CD8-positive, alpha-beta memory T cell (primary cell): ENCODE results near the gene PEX6. TPM values are rescaled to one million over a fixed set of nuclear protein-coding genes. Genes with fewer than 3 reads are reported as not detected.
A peak's percentile ranks its signal among the peaks of the same experiment; 100 is the strongest.

Experiments used
- CTCF ChIA-PET: fragments of 350-600 bp; sonication (Branson Sonifier 250); formaldehyde crosslinking; loops from one replicate; lab custom pipeline; 2021; ENCODE audit warnings: antibody characterized with exemption; lab: Charles Lee
- POLR2A ChIA-PET: fragments of 350-600 bp; sonication (Branson Sonifier 250); formaldehyde crosslinking; loops from one replicate; lab custom pipeline; 2021; ENCODE audit warnings: antibody characterized with exemption; lab: Charles Lee
- DNase-seq, 5 donors: peaks; one replicate each; pipeline versions ENCODE4 v3.0.0 to v3.0.0-alpha.2; 2020 to 2022; ENCODE audit warnings: mixed read lengths in 1 of 5
- H3K27ac ChIP-seq: one replicate; pipeline ENCODE4 v1.7.0; 2013; ENCODE audit warnings: low read depth, mild to moderate bottlenecking, low read length, moderate library complexity
- H3K27me3 ChIP-seq: 2 replicates; pipeline ENCODE4 v1.7.0; 2013; ENCODE audit warnings: low read length, mild to moderate bottlenecking; ENCODE audit not compliant: insufficient read depth, poor library complexity, severe bottlenecking
- H3K36me3 ChIP-seq: 2 replicates; pipeline ENCODE4 v1.7.0; 2013; ENCODE audit warnings: mild to moderate bottlenecking, low read length, moderate library complexity; ENCODE audit not compliant: insufficient read depth
- H3K4me1 ChIP-seq: 2 replicates; pipeline ENCODE4 v1.7.0; 2013; ENCODE audit warnings: mild to moderate bottlenecking, low read length, moderate library complexity; ENCODE audit not compliant: insufficient read depth
- H3K4me3 ChIP-seq: 2 replicates; pipeline ENCODE4 v1.7.0; 2013; ENCODE audit warnings: mild to moderate bottlenecking, low read length
- H3K9me3 ChIP-seq: 2 replicates; pipeline ENCODE4 v1.7.0; 2013; ENCODE audit warnings: mild to moderate bottlenecking, low read length
- H3K27ac Mint-ChIP-seq, 8 donors: one replicate each; pipeline ENCODE4 v1.8.0; 2020 to 2021; ENCODE audit warnings: mixed read lengths in 8 of 8, mild to moderate bottlenecking in 6 of 8, inconsistent platforms in 3 of 8, moderate library complexity in 3 of 8
- H3K27me3 Mint-ChIP-seq, 2 donors: one replicate each; pipeline ENCODE4 v1.8.0; 2020 to 2021; ENCODE audit warnings: mixed read lengths in 2 of 2, mild to moderate bottlenecking in 1 of 2, moderate library complexity in 1 of 2
- H3K36me3 Mint-ChIP-seq, 3 donors: one replicate each; pipeline ENCODE4 v1.8.0; 2020 to 2021; ENCODE audit warnings: mixed read lengths in 3 of 3, inconsistent platforms in 1 of 3, mild to moderate bottlenecking in 1 of 3
- H3K4me1 Mint-ChIP-seq, 3 donors: one replicate each; pipeline ENCODE4 v1.8.0; 2020 to 2021; ENCODE audit warnings: mixed read lengths in 3 of 3, inconsistent platforms in 1 of 3, mild to moderate bottlenecking in 1 of 3
- H3K4me3 Mint-ChIP-seq, 7 donors: one replicate each; pipeline ENCODE4 v1.8.0; 2020 to 2021; ENCODE audit warnings: mixed read lengths in 7 of 7, mild to moderate bottlenecking in 6 of 7, moderate library complexity in 4 of 7, inconsistent platforms in 2 of 7
- H3K9me3 Mint-ChIP-seq, 5 donors: one replicate each; pipeline ENCODE4 v1.8.0; 2020 to 2022; ENCODE audit warnings: mixed read lengths in 5 of 5, mild to moderate bottlenecking in 3 of 5, moderate library complexity in 2 of 5, inconsistent platforms in 1 of 5
- polyA plus RNA-seq: library from polyadenylated mRNA; unstranded; fragments of 300-500 nt; fragmentation: Illumina TruSeq; gene quantifications from one replicate; pipeline ENCODE4 v1.2.3, GENCODE V29; 2021
- total RNA-seq, 2 experiments: library from RNA; stranded (reverse); gene quantifications; one replicate each; pipeline ENCODE4 v1.2.3, GENCODE V29; 2021

PEX6 gene
- total and polyA plus RNA-seq, 3 experiments from 2014 or later: 14.6 to 20.6 (median 19.2) TPM

DNA sequence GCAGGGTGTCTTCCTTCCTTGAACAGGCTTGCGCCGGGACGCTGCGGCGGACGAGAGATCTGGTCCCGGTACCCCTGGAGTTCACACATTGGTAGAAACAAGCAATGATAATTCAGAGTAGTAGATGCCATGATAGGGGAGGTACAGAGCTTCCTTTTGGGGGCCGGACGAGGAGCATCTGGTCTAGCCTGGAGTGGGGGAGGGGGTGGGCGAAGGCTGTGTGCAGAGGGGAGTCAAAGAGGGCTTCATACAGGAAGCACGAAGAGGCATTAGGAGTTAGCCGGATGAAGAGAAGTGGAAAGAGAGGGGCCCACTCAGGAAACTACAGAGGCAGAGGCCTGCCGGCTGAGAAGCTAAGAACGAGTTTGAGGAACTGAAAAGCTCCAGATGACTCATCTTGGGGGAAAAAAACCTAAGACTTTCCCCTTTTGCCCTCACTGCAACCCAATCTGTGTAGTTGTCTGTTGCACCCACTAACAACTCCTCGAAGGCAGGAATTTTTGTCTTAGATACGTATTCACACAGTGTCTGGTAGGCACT lies 49.1 kb downstream of the PEX6 start:
- H3K4me3 ChIP-seq: peak overlapping the region; percentile 78
- no peaks in the 10 kb centered on the region for H3K9me3 Mint-ChIP-seq
- H3K36me3 ChIP-seq: peaks cover 7% of the 10 kb centered on the region
- H3K27ac ChIP-seq: peak overlapping the region; percentile 91
- ChIA-PET CTCF (interaction anchor here (0.6 to 3.6 kb wide), 12 partner anchors 14 to 299 kb away, joined by 3 to 21 read pairs (median 4); partner anchors contain the start of genes DNPH1, PEX6, PPP2R5D and PTCRA), POLR2A (interaction anchor here (0.6 to 2.9 kb wide), 30 partner anchors 15 to 1142 kb away, joined by 3 to 50 read pairs (median 6); partner anchors contain the start of genes BICRAL, CUL7, DNPH1 and KLC4)
- H3K4me1 Mint-ChIP-seq: peaks cover 48 to 56% (median 52%) of the 10 kb centered on the region in 3 donors
- H3K27ac Mint-ChIP-seq: peak overlapping the region; percentile 97 to 100 (median 99)
- H3K4me1 ChIP-seq: peaks cover 45% of the 10 kb centered on the region
- peaks cover 0 to 47% (median 5%) of the 10 kb centered on the region in 3 donors for H3K36me3 Mint-ChIP-seq
- peak in 3 of 5 donors; percentile 40 to 64 (median 46) for DNase-seq
- H3K4me3 Mint-ChIP-seq: peak overlapping the region; percentile 97 to 100 (median 99)
- peaks cover 0 to 2% of the 10 kb centered on the region in 2 donors for H3K27me3 Mint-ChIP-seq
- H3K9me3 ChIP-seq: no peaks in the 10 kb centered on the region
- no peaks in the 10 kb centered on the region for H3K27me3 ChIP-seq

DNA sequence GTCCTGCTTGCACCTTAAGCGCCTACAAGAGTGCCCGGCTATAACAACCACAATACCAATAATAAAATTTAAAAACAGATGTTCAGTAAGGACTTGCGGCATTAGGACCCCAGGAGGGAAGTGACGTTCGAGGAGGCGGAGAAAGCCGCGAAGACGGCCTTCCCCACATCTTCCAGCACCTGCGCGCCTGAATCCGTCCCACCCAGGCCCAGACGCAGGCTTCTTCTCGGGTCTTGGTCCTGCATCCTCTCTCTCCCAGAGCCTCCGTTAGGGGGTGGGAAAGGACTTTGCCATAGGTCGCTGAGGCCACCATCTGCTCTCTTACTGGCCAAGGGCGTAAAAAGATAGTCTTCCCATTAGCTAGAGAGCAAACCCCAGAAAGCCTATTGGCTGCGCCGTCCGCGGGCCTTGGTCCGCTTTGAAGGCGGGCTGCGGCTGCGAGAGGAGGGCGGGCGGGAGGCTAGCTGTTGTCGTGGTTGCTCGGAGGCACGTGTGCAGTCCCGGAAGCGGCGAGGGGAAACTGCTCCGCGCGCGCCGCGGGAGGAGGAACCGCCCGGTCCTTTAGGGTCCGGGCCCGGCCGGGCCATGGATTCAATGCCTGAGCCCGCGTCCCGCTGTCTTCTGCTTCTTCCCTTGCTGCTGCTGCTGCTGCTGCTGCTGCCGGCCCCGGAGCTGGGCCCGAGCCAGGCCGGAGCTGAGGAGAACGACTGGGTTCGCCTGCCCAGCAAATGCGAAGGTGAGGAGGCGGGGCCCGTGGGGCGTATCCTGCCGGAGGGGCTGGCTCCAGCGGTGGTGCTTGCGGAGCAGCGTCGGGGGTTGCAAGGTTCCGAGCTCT lies 49.8 kb downstream of the PEX6 start, which contains the start of gene CNPY3:
TSS of gene CNPY3 (plus strand) at position 495 of the 835 bp plus-strand sequence. CDS start at position 586, 91 bp downstream.
- H3K4me3 Mint-ChIP-seq: peak within 1 kb of the TSS; percentile 97 to 100 (median 99)
- Histone ChIP-seq H3K4me3 (peak within 1 kb of the TSS; percentile 78), H3K4me1 (peaks cover 45% of the 10 kb centered on the region), H3K9me3 (no peaks in the 10 kb centered on the region), H3K27ac (peak within 1 kb of the TSS; percentile 91), H3K36me3 (peaks cover 1% of the 10 kb centered on the region), H3K27me3 (no peaks in the 10 kb centered on the region)
- DNase-seq: peak; percentile 90 to 97 (median 95)
- ChIA-PET CTCF (interaction anchor here (0.6 to 3.6 kb wide), 15 partner anchors 8 to 440 kb away, joined by 3 to 21 read pairs (median 3); partner anchors contain the start of genes KLHDC3, PEX6, PPP2R5D and PTCRA), POLR2A (interaction anchor here (0.5 to 2.9 kb wide), 32 partner anchors 14 to 1142 kb away, joined by 3 to 50 read pairs (median 6); partner anchors contain the start of genes BICRAL, CUL7, DNPH1 and KLC4)
- H3K36me3 Mint-ChIP-seq: peaks cover 0 to 41% (median 5%) of the 10 kb centered on the region in 3 donors
- no peaks in the 10 kb centered on the region for H3K9me3 Mint-ChIP-seq
- H3K4me1 Mint-ChIP-seq: peaks cover 46 to 51% (median 50%) of the 10 kb centered on the region in 3 donors
- H3K27ac Mint-ChIP-seq: peak within 1 kb of the TSS; percentile 97 to 100 (median 99)
- peaks cover 0 to 2% of the 10 kb centered on the region in 2 donors for H3K27me3 Mint-ChIP-seq

DNA sequence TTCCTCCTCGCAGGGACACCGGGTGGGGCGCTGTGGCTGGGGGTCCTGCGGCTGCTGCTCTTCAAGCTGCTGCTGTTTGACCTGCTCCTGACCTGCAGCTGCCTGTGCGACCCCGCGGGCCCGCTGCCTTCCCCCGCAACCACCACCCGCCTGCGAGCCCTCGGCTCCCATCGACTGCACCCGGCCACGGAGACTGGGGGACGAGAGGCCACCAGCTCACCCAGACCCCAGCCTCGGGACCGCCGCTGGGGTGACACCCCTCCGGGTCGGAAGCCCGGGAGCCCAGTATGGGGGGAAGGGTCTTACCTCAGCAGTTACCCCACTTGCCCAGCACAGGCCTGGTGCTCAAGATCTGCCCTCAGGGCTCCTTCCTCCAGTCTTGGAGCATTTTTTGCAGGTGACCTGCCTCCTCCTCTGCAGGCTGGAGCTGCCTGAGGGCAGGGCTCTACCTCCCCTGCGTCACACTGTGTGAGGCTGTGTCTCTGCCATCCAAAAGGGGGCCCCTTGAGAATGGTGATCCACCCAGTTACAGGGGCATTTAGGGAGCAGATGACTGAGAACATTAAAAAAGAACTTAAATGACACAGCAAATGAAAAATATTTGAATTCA lies 53.6 kb downstream of the PEX6 start:
- Mint-ChIP-seq H3K4me3 (no peak overlapping the region), H3K27me3 (peaks cover 0 to 2% of the 10 kb centered on the region in 2 donors), H3K4me1 (peaks cover 13 to 14% (median 14%) of the 10 kb centered on the region in 3 donors), H3K27ac (peak overlapping the region in 4 of 8 donors; percentile 33 to 88 (median 51)), H3K9me3 (no peaks in the 10 kb centered on the region), H3K36me3 (peaks cover 0 to 14% (median 2%) of the 10 kb centered on the region in 3 donors)
- POLR2A ChIA-PET: no interaction called here
- Histone ChIP-seq H3K27me3 (no peaks in the 10 kb centered on the region), H3K4me1 (peaks cover 11% of the 10 kb centered on the region), H3K36me3 (no peaks in the 10 kb centered on the region), H3K4me3 (no peak overlapping the region), H3K27ac (no peak overlapping the region), H3K9me3 (no peaks in the 10 kb centered on the region)
- no peak for DNase-seq
- CTCF ChIA-PET: interaction anchor here (0.9 kb wide), 1 partner anchor 219 kb away, joined by 4 read pairs; no protein-coding TSS in a partner anchor

DNA sequence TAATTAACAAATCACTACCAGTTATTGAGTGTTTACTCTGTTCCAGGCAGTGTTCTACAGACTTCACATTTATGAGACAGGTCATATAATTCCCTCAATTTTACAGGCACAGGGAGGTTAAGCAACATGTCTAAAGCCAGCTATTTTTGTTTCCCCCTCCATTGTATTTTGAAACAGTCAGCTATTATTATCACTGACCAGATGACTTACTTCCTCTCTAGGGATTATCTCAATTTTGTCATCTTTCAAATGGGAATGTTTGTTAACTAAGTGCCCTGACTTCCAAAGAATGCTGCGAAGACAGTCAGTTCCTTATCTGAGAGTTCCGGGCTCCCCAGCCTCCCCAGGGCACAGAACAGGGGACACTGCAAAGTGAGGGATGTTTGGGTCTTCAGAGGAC lies 55.3 kb downstream of the PEX6 start:
- H3K4me1 Mint-ChIP-seq: peaks cover 4 to 5% (median 5%) of the 10 kb centered on the region in 3 donors
- CTCF ChIA-PET: no interaction called here
- peaks cover 7% of the 10 kb centered on the region for H3K4me1 ChIP-seq
- no peak for DNase-seq
- POLR2A ChIA-PET: no interaction called here
- H3K4me3 Mint-ChIP-seq: no peak overlapping the region
- H3K36me3 ChIP-seq: no peaks in the 10 kb centered on the region
- no peak overlapping the region for H3K27ac Mint-ChIP-seq
- H3K9me3 Mint-ChIP-seq: no peaks in the 10 kb centered on the region
- peaks cover 0 to 1% (median 0%) of the 10 kb centered on the region in 3 donors for H3K36me3 Mint-ChIP-seq
- no peaks in the 10 kb centered on the region for H3K27me3 Mint-ChIP-seq
- no peaks in the 10 kb centered on the region for H3K27me3 ChIP-seq
- peak overlapping the region; percentile 4 for H3K27ac ChIP-seq
- no peaks in the 10 kb centered on the region for H3K9me3 ChIP-seq
- H3K4me3 ChIP-seq: no peak overlapping the region

DNA sequence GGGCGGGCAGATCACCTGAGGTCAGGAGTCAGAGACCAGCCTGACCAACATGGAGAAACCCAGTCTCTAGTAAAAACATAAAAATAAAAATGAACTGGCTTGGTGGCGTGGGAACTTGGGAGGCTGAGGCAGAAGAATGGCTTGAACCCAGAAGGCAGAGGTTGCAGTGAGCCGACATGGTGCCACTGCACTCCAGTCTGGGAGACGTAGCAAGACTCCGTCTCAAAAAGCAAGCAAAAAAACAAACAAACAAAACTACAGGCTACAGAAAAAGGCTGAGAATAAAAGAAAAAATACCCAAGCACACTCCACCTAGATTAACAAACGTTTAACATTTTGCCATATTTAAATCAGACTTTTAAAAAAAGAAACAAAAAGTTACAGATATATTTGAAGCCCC lies 57.2 kb downstream of the PEX6 start:
- H3K4me1 Mint-ChIP-seq: no peaks in the 10 kb centered on the region
- ChIA-PET POLR2A (no interaction called here), CTCF (no interaction called here)
- Histone ChIP-seq H3K4me1 (no peaks in the 10 kb centered on the region), H3K27me3 (no peaks in the 10 kb centered on the region), H3K36me3 (no peaks in the 10 kb centered on the region), H3K27ac (no peak overlapping the region), H3K4me3 (no peak overlapping the region), H3K9me3 (no peaks in the 10 kb centered on the region)
- H3K27ac Mint-ChIP-seq: peak overlapping the region in 1 of 8 donors; percentile 37
- no peaks in the 10 kb centered on the region for H3K36me3 Mint-ChIP-seq
- DNase-seq: no peak
- H3K9me3 Mint-ChIP-seq: no peaks in the 10 kb centered on the region
- no peak overlapping the region for H3K4me3 Mint-ChIP-seq
- no peaks in the 10 kb centered on the region for H3K27me3 Mint-ChIP-seq

DNA sequence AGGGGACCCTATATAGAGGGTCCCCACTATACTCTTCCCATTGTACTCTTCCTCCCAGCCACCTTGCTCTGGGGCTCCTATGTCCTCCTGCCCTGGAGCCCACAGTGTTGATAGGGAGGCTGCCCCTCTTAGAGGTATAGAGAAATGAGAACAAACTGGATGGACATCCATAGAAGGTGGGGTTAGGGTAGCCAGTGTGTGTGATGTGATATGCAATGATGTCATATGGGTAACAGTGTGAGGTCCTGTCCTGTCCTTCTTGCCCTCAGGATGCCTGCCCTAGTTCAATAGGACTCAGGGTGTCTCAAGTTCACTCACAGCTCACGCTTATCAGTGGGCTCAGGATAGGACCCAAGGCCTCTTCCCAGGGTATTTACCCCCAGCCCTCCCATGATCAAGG lies 62.7 kb downstream of the PEX6 start:
- Histone ChIP-seq H3K4me1 (no peaks in the 10 kb centered on the region), H3K27me3 (peaks cover 6% of the 10 kb centered on the region), H3K36me3 (no peaks in the 10 kb centered on the region), H3K27ac (no peak overlapping the region), H3K4me3 (no peak overlapping the region), H3K9me3 (no peaks in the 10 kb centered on the region)
- no peaks in the 10 kb centered on the region for H3K9me3 Mint-ChIP-seq
- ChIA-PET POLR2A (no interaction called here), CTCF (interaction anchor here (1.3 to 1.4 kb wide), 2 partner anchors 14 to 227 kb away, joined by 3 to 5 read pairs; no protein-coding TSS in a partner anchor)
- H3K36me3 Mint-ChIP-seq: no peaks in the 10 kb centered on the region
- H3K27me3 Mint-ChIP-seq: peaks cover 10 to 14% of the 10 kb centered on the region in 2 donors
- DNase-seq: no peak
- peak overlapping the region in 1 of 8 donors; percentile 17 for H3K27ac Mint-ChIP-seq
- H3K4me3 Mint-ChIP-seq: no peak overlapping the region
- H3K4me1 Mint-ChIP-seq: peaks cover 0 to 1% (median 1%) of the 10 kb centered on the region in 3 donors

DNA sequence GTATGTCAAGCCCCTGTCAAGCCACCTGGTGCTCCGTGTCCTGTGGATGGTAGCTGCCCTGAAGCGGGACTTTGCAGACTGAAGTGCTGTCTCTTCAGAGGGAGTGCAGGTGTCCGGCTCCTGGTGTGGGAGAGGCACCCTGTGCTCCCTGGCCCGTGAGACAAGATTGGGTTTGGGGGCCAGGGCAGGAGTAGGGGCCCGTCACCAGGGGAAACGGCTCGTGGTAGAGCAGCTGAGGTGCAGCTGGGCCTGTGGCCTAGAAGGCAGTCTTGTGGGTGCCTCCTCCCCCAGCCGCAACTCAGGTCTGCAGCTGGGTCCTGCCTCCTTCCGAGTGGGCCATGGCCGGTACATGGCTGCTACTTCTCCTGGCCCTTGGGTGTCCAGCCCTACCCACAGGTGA lies 63.2 kb downstream of the PEX6 start, which contains the start of gene PTCRA:
TSS of gene PTCRA (plus strand) at position 322 of the 400 bp plus-strand sequence. CDS start at position 339, 17 bp downstream.
- H3K9me3 ChIP-seq: no peaks in the 10 kb centered on the region
- peaks cover 8% of the 10 kb centered on the region for H3K27me3 ChIP-seq
- DNase-seq: no peak
- no peaks in the 10 kb centered on the region for H3K36me3 ChIP-seq
- CTCF ChIA-PET: interaction anchor here (0.7 to 1.3 kb wide), 2 partner anchors 12 to 14 kb away, joined by 3 read pairs; no protein-coding TSS in a partner anchor
- Mint-ChIP-seq H3K4me3 (no peak within 1 kb of the TSS), H3K9me3 (no peaks in the 10 kb centered on the region), H3K27ac (peak within 1 kb of the TSS in 1 of 8 donors; percentile 17), H3K36me3 (no peaks in the 10 kb centered on the region), H3K4me1 (peaks cover 0 to 3% (median 3%) of the 10 kb centered on the region in 3 donors), H3K27me3 (peaks cover 14 to 18% of the 10 kb centered on the region in 2 donors)
- H3K4me1 ChIP-seq: no peaks in the 10 kb centered on the region
- H3K4me3 ChIP-seq: no peak within 1 kb of the TSS
- no peak within 1 kb of the TSS for H3K27ac ChIP-seq
- POLR2A ChIA-PET: interaction anchor here (1.1 kb wide), 1 partner anchor 14 kb away, joined by 5 read pairs; the partner anchor contains the start of gene CNPY3
